MM.1S (cell line): ENCODE measurements around the gene MACROD2.

Experiments used
- EZH2 ChIP-seq: fragments of 300-600 bp; sonication (generic); optimal IDR thresholded peaks from 2 replicates; pipeline ENCODE3; 2017; ENCODE audit warnings: low read depth, mild to moderate bottlenecking, antibody characterized with exemption, low read length, mixed read lengths
- EZH2phosphoT487 ChIP-seq: fragments of 300-600 bp; sonication (generic); IDR thresholded peaks from 2 replicates; pipeline ENCODE4 v1.6.1; 2018; ENCODE audit warnings: antibody characterized with exemption, low read length
- TF ChIP-seq, protein P1 (sequence below): fragments of 300-600 bp; sonication (generic); IDR thresholded peaks from 2 replicates; pipeline ENCODE4 v1.5.1; 2016; ENCODE audit warnings: antibody characterized with exemption, low read length, mixed read lengths

DNA sequence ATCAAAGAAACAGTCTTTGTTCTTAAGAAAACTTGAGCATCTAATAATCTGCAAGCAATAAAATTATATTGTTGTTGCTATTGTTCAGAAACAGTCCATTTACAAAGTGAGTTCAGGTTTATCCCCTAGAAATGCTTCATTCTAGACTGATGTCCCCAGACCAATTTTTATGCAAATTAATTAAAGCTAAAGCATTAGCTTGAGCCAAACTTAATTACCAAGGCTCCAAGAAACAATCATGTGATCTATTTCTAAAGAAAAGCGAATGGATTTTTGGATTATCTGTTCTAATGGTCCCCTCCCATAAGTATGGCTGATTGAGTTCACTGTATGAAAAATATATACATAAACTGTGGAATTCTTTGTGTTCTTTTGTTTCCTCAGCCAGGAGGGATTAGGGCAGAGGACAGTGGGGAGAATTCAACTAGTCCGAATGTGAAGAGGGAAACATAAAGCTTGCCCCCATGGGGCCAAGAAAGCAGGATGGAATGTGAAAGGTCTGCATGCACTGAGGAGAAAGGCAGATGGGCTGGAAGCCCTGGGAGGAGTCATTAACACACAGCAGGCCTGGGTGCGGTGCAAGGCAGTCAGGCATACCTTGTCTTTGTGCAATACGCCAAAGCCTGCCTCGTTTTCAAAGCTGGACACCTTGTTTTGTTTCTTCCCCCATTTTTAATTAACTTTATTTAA is 1980.9 kb downstream of the MACROD2 start:
- TF ChIP-seq, protein P1, sequence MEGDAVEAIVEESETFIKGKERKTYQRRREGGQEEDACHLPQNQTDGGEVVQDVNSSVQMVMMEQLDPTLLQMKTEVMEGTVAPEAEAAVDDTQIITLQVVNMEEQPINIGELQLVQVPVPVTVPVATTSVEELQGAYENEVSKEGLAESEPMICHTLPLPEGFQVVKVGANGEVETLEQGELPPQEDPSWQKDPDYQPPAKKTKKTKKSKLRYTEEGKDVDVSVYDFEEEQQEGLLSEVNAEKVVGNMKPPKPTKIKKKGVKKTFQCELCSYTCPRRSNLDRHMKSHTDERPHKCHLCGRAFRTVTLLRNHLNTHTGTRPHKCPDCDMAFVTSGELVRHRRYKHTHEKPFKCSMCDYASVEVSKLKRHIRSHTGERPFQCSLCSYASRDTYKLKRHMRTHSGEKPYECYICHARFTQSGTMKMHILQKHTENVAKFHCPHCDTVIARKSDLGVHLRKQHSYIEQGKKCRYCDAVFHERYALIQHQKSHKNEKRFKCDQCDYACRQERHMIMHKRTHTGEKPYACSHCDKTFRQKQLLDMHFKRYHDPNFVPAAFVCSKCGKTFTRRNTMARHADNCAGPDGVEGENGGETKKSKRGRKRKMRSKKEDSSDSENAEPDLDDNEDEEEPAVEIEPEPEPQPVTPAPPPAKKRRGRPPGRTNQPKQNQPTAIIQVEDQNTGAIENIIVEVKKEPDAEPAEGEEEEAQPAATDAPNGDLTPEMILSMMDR = no peak
- TF ChIP-seq EZH2phosphoT487 = no peak
- no peak for TF ChIP-seq EZH2
